Activated CD8-positive, alpha-beta T cell treated with anti-CD3 and anti-CD28 coated beads for 36 hours (primary cell): Measurements from ENCODE around the gene JMJD1C. TPM values are rescaled to one million over a fixed set of nuclear protein-coding genes. Genes with fewer than 3 reads are reported as not detected.

ENCODE experiments used
- ATAC-seq: fragments of 200-7000 bp; cut with Tn5 transposase; one replicate; pipeline ENCODE4 v1.10.0; 2021; ENCODE audit warnings: mild to moderate bottlenecking, moderate library complexity
- CTCF ChIA-PET: fragments of 350-600 bp; sonication (Branson Sonifier 250); formaldehyde crosslinking; loops from one replicate; lab custom pipeline; 2021; ENCODE audit warnings: antibody characterized with exemption; lab: Charles Lee
- POLR2A ChIA-PET: fragments of 350-600 bp; sonication (Branson Sonifier 250); formaldehyde crosslinking; loops from one replicate; lab custom pipeline; 2021; ENCODE audit warnings: antibody characterized with exemption; lab: Charles Lee
- DNase-seq: peaks from one replicate; pipeline ENCODE4 v3.0.0-alpha.2; 2020
- H3K27ac Mint-ChIP-seq: one replicate; pipeline ENCODE4 v1.8.0; 2021; ENCODE audit warnings: mild to moderate bottlenecking, mixed read lengths
- H3K27me3 Mint-ChIP-seq: one replicate; pipeline ENCODE4 v1.8.0; 2021; ENCODE audit warnings: mixed read lengths
- H3K36me3 Mint-ChIP-seq: one replicate; pipeline ENCODE4 v1.8.0; 2021; ENCODE audit warnings: low read depth, mixed read lengths
- H3K4me1 Mint-ChIP-seq: one replicate; pipeline ENCODE4 v1.8.0; 2021; ENCODE audit warnings: low read depth, mixed read lengths
- H3K4me3 Mint-ChIP-seq: one replicate; pipeline ENCODE4 v1.8.0; 2021; ENCODE audit warnings: mild to moderate bottlenecking, moderate library complexity, mixed read lengths
- H3K9me3 Mint-ChIP-seq: one replicate; pipeline ENCODE4 v1.8.0; 2021; ENCODE audit warnings: mixed read lengths
- CTCF ChIP-seq: fragments of 200-600 bp; IDR thresholded peaks from one replicate; pipeline ENCODE4 v1.8.0; 2022; ENCODE audit warnings: antibody characterized with exemption, mild to moderate bottlenecking
- intact Hi-C: fragments of 100-400 bp; cut with micrococcal nuclease; formaldehyde crosslinking; loops from one replicate; pipeline ENCODE4 v1.10.0; 2022
- total RNA-seq, 2 experiments: library from RNA; stranded (reverse); gene quantifications; one replicate each; pipeline ENCODE4 v1.2.3, GENCODE V29; 2021

Gene JMJD1C
- total RNA-seq, 2 experiments from 2014 or later, result 45.2 to 48.1 TPM

- Mint-ChIP-seq H3K4me1 (peaks cover 66% of the 10 kb centered on the region), H3K4me3 (no peak overlapping the region), H3K9me3 (no peaks in the 10 kb centered on the region), H3K27me3 (no peaks in the 10 kb centered on the region), H3K36me3 (peaks cover 34% of the 10 kb centered on the region), H3K27ac (no peak overlapping the region)
- ATAC-seq (no peak), DNase-seq (no peak)
- TF ChIP-seq CTCF, result no peak
- ChIA-PET CTCF (interaction anchor here (1.1 to 1.8 kb wide), 2 partner anchors 43 to 460 kb away, joined by 3 to 6 read pairs; no protein-coding TSS in a partner anchor), POLR2A (no interaction called here)
- intact Hi-C loops, result loop anchor here (10.0 kb wide), 1 partner anchor 85 kb away; no protein-coding TSS in a partner anchor
Measured at GRCh38 chr10:63260103-63260859, 205.5 kb downstream of the JMJD1C start.

GRCh38 chr10:63258920-63259678 is 206.7 kb downstream of the JMJD1C start:
- Mint-ChIP-seq H3K36me3 (peaks cover 37% of the 10 kb centered on the region), H3K27ac (peak overlapping the region; percentile 52), H3K4me1 (peaks cover 71% of the 10 kb centered on the region), H3K4me3 (no peak overlapping the region), H3K27me3 (no peaks in the 10 kb centered on the region), H3K9me3 (no peaks in the 10 kb centered on the region)
- ChIA-PET CTCF (no interaction called here), POLR2A (interaction anchor here (0.9 kb wide), 1 partner anchor 17 kb away, joined by 3 read pairs; no protein-coding TSS in a partner anchor)
- intact Hi-C loops, result no loop called here
- TF ChIP-seq CTCF, result no peak
- DNase-seq (no peak), ATAC-seq (no peak)

GRCh38 chr10:63257778-63258177 is 208.0 kb downstream of the JMJD1C start:
- Mint-ChIP-seq H3K27ac (peak overlapping the region; percentile 11), H3K9me3 (no peaks in the 10 kb centered on the region), H3K36me3 (peaks cover 41% of the 10 kb centered on the region), H3K27me3 (no peaks in the 10 kb centered on the region), H3K4me1 (peaks cover 75% of the 10 kb centered on the region), H3K4me3 (no peak overlapping the region)
- DNase-seq (no peak), ATAC-seq (no peak)
- no peak for TF ChIP-seq CTCF
- intact Hi-C loops, result no loop called here
- POLR2A ChIA-PET, result interaction anchor here (0.8 kb wide), 1 partner anchor 16 kb away, joined by 3 read pairs; no protein-coding TSS in a partner anchor
- CTCF ChIA-PET, result interaction anchor here (0.6 to 2.9 kb wide), 3 partner anchors 13 to 91 kb away, joined by 3 to 10 read pairs (median 3); no protein-coding TSS in a partner anchor

GRCh38 chr10:63256009-63256773 is 209.6 kb downstream of the JMJD1C start:
- no peak overlapping the region for H3K4me3 Mint-ChIP-seq
- ChIA-PET POLR2A (interaction anchor here (1.3 to 1.8 kb wide), 2 partner anchors 12 to 13 kb away, joined by 5 to 8 read pairs; no protein-coding TSS in a partner anchor), CTCF (interaction anchor here (1.2 to 2.9 kb wide), 3 partner anchors 11 to 35 kb away, joined by 4 to 10 read pairs (median 5); no protein-coding TSS in a partner anchor)
- no peak overlapping the region for H3K27ac Mint-ChIP-seq
- peaks cover 42% of the 10 kb centered on the region for H3K36me3 Mint-ChIP-seq
- TF ChIP-seq CTCF, result no peak
- no peaks in the 10 kb centered on the region for H3K27me3 Mint-ChIP-seq
- no peak for ATAC-seq
- intact Hi-C loops, result no loop called here
- H3K9me3 Mint-ChIP-seq, result no peaks in the 10 kb centered on the region
- DNase-seq, result no peak
- peaks cover 74% of the 10 kb centered on the region for H3K4me1 Mint-ChIP-seq
